AML-193 (cell line): ENCODE results near the gene ATF5.

ENCODE experiments used
- DNase-seq, 2 experiments: peaks; one replicate each; lab custom pipeline; 2025; lab: John Stamatoyannopoulos, UW

The ATF5 gene

GRCh38 chr19:49976496-49976895 lies 47.5 kb downstream of the ATF5 start:
- no peak for DNase-seq

- DNase-seq, result no peak
Measured at GRCh38 chr19:49977076-49977475, 48.1 kb downstream of the ATF5 start.

GRCh38 chr19:49977881-49978280 lies 48.9 kb downstream of the ATF5 start:
- DNase-seq, result no peak

GRCh38 chr19:49978324-49978723 lies 49.3 kb downstream of the ATF5 start:
- DNase-seq, result no peak

GRCh38 chr19:49981603-49982593 lies 52.9 kb downstream of the ATF5 start:
- no peak for DNase-seq
